ENCODE data around the gene UXT.

UXT gene

DNA sequence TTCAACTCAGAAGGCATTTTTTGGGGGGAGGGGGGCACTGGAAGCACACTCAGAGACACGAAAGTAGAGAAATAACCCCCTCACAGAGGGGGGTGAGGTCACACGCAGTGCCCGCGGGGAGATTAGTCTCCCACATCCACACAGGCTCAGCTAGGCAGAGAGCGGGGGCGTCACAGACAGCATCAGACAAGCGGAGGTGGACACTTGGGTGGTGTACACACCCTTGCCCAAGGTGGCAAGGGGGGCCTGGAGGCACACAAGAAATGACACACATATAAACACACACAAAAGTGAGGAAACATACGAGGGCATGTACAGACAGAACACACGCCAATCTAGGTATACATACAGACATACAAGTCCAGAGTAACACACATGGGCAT is 38.7 kb downstream of the UXT start:
- Histone ChIP-seq H3K4me1 (ENCODE audit: control insufficient read depth, insufficient read depth, low read length, poor library complexity, severe bottlenecking) (peaks cover 3% of the 10 kb centered on the region), H3K4me3 (ENCODE audit: insufficient read depth, low read depth, low read length, poor library complexity, severe bottlenecking) (no peak overlapping the region), H3K27ac (ENCODE audit: insufficient read depth, low read length, poor library complexity, severe bottlenecking) (no peak overlapping the region), H3K27me3 (replicated peaks; ENCODE audit: control insufficient read depth, insufficient read depth, low read length, poor library complexity, severe bottlenecking) (no peaks in the 10 kb centered on the region), H3K36me3 (ENCODE audit: control insufficient read depth, insufficient read depth, low read length) (no peaks in the 10 kb centered on the region), H3K9me3 (ENCODE audit: control insufficient read depth, low read length) (no peaks in the 10 kb centered on the region)
- no peak for DNase-seq

DNA sequence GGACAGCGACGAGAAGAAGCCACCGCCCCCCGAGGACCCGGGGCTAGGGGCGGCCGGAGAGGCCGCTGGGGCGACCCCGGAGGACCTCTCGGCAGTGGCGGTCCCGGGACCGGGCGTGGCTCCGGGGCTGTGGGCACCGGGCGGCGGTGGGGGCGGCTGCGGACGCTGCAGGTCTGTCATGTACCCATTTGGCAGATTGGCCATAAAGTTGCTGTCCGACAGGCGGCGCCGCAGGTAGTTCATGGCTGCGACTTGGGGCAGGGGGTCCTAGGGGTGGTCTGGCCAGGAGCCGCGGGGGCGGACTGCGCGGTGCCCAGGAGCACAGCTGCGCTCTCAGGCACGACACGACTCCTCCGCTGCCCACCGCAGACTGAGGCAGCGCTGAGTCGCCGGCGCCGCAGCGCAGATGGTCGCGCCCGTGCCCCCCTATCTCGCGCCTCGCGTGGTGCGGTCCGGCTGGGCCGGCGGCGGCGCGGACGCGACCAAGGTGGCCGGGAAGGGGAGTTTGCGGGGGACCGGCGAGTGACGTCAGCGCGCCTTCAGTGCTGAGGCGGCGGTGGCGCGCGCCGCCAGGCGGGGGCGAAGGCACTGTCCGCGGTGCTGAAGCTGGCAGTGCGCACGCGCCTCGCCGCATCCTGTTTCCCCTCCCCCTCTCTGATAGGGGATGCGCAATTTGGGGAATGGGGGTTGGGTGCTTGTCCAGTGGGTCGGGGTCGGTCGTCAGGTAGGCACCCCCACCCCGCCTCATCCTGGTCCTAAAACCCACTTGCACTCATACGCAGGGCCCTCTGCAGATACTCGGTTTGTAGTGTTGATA is 39.3 kb downstream of the UXT start, which contains the start of gene SYN1:
TSS of gene SYN1 (minus strand) at position 372 of the 817 bp plus-strand sequence. CDS start at position 243, 129 bp downstream.
- H3K36me3 ChIP-seq (ENCODE audit: control insufficient read depth, insufficient read depth, low read length): no peaks in the 10 kb centered on the region
- no peaks in the 10 kb centered on the region for H3K27me3 ChIP-seq (replicated peaks; ENCODE audit: control insufficient read depth, insufficient read depth, low read length, poor library complexity, severe bottlenecking)
- peaks cover 3% of the 10 kb centered on the region for H3K4me1 ChIP-seq (ENCODE audit: control insufficient read depth, insufficient read depth, low read length, poor library complexity, severe bottlenecking)
- peak; percentile 63 to 74 (median 69) for DNase-seq
- H3K4me3 ChIP-seq (ENCODE audit: insufficient read depth, low read depth, low read length, poor library complexity, severe bottlenecking): peak within 1 kb of the TSS; percentile 44
- no peaks in the 10 kb centered on the region for H3K9me3 ChIP-seq (ENCODE audit: control insufficient read depth, low read length)
- H3K27ac ChIP-seq (ENCODE audit: insufficient read depth, low read length, poor library complexity, severe bottlenecking): no peak within 1 kb of the TSS

DNA sequence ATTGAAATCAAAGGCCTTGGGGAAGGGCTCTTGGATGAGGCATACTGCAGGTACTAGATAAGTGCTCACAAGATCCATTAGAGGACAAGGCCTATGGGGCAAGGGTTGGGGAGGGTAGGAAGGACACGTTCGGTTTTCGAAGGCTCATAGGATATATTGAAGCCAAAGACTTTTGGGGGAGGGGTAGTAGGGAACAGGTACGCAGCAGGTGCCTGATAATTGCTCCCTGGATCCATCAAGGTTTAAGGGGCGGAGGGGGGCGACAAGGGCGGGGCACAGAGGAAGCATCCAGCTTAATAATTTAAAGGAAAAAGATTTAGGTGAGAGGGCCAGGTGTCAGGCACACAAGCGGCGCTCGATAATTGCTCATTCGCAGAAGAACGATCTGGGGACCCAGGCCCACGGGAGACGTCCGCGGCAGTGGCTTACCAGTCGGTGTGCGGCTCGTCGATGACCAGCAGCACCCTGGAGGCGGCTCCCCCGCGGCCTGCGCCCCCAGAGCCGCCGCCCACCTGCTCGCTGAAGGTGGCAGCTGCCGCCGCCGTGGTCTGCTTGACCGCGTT is 40.0 kb downstream of the UXT start:
- Histone ChIP-seq H3K4me1 (ENCODE audit: control insufficient read depth, insufficient read depth, low read length, poor library complexity, severe bottlenecking) (peaks cover 2% of the 10 kb centered on the region), H3K27ac (ENCODE audit: insufficient read depth, low read length, poor library complexity, severe bottlenecking) (no peak overlapping the region), H3K9me3 (ENCODE audit: control insufficient read depth, low read length) (no peaks in the 10 kb centered on the region), H3K4me3 (ENCODE audit: insufficient read depth, low read depth, low read length, poor library complexity, severe bottlenecking) (no peak overlapping the region), H3K36me3 (ENCODE audit: control insufficient read depth, insufficient read depth, low read length) (no peaks in the 10 kb centered on the region), H3K27me3 (replicated peaks; ENCODE audit: control insufficient read depth, insufficient read depth, low read length, poor library complexity, severe bottlenecking) (no peaks in the 10 kb centered on the region)
- DNase-seq: no peak

DNA sequence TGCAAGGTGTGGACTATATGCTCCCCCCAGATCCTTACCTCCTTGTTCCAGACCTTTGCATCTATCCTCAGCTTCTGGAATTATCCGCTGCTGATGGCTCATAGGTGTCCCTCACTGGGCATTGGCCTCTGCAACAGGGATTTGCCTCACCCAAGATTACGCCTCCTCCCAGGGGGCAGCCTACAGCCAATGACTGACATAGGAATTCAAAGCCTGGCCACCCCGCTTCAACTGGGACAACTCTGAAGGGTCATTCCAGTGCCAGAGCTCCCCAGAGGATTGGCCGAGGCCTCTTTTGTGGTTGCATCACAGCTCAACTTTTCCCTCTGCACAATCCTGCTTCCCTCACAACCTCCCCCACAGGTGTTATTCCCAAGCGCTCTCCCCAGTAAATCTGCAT is 44.4 kb downstream of the UXT start:
- DNase-seq: no peak
- Histone ChIP-seq H3K36me3 (ENCODE audit: control insufficient read depth, insufficient read depth, low read length) (no peaks in the 10 kb centered on the region), H3K27me3 (replicated peaks; ENCODE audit: control insufficient read depth, insufficient read depth, low read length, poor library complexity, severe bottlenecking) (no peaks in the 10 kb centered on the region), H3K9me3 (ENCODE audit: control insufficient read depth, low read length) (no peaks in the 10 kb centered on the region), H3K27ac (ENCODE audit: insufficient read depth, low read length, poor library complexity, severe bottlenecking) (no peak overlapping the region), H3K4me1 (ENCODE audit: control insufficient read depth, insufficient read depth, low read length, poor library complexity, severe bottlenecking) (no peaks in the 10 kb centered on the region), H3K4me3 (ENCODE audit: insufficient read depth, low read depth, low read length, poor library complexity, severe bottlenecking) (no peak overlapping the region)

DNA sequence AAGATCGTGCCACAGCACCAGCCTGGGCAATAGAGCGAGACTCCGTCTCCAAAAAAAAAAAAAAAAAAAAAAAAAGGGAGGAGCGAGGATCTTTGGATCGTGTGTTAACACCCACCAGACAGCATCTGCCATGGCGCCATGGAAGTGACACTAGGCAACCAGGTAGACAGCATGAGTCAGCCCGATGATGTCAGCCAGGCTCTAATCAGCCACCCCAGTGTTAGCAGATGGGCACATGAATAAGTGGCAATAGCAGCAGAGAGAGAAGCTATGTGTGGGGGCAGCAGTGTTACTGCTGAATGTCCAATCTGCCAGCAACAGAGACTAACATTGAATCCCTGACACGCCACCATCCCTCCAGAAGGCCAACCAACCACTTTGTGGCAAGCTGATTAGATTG is 45.9 kb downstream of the UXT start:
- Histone ChIP-seq H3K9me3 (ENCODE audit: control insufficient read depth, low read length) (no peaks in the 10 kb centered on the region), H3K4me1 (ENCODE audit: control insufficient read depth, insufficient read depth, low read length, poor library complexity, severe bottlenecking) (no peaks in the 10 kb centered on the region), H3K27me3 (replicated peaks; ENCODE audit: control insufficient read depth, insufficient read depth, low read length, poor library complexity, severe bottlenecking) (no peaks in the 10 kb centered on the region), H3K36me3 (ENCODE audit: control insufficient read depth, insufficient read depth, low read length) (no peaks in the 10 kb centered on the region), H3K27ac (ENCODE audit: insufficient read depth, low read length, poor library complexity, severe bottlenecking) (no peak overlapping the region), H3K4me3 (ENCODE audit: insufficient read depth, low read depth, low read length, poor library complexity, severe bottlenecking) (no peak overlapping the region)
- no peak for DNase-seq

DNA sequence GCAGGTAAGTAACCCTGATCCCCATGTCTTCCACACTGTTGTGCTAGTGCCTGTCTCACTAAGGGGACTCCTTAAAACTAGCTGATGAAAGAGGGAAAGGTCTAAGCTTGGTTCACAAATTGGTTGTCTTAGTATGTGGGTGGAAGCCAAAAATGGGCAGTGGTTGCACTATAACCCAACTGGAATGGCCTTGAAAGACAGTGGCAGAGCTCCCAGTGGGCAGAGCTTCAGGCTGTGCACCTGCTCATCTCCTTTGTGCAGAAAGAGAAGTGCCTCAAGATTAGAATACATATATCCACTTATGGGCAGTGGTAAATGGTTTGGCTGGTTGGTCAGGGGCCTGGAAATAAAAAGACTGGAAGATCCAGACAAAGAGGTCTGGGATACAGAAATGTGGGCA is 46.6 kb downstream of the UXT start:
- no peak for DNase-seq
- Histone ChIP-seq H3K36me3 (ENCODE audit: control insufficient read depth, insufficient read depth, low read length) (no peaks in the 10 kb centered on the region), H3K4me3 (ENCODE audit: insufficient read depth, low read depth, low read length, poor library complexity, severe bottlenecking) (no peak overlapping the region), H3K4me1 (ENCODE audit: control insufficient read depth, insufficient read depth, low read length, poor library complexity, severe bottlenecking) (no peaks in the 10 kb centered on the region), H3K9me3 (ENCODE audit: control insufficient read depth, low read length) (no peaks in the 10 kb centered on the region), H3K27me3 (replicated peaks; ENCODE audit: control insufficient read depth, insufficient read depth, low read length, poor library complexity, severe bottlenecking) (no peaks in the 10 kb centered on the region), H3K27ac (ENCODE audit: insufficient read depth, low read length, poor library complexity, severe bottlenecking) (no peak overlapping the region)

DNA sequence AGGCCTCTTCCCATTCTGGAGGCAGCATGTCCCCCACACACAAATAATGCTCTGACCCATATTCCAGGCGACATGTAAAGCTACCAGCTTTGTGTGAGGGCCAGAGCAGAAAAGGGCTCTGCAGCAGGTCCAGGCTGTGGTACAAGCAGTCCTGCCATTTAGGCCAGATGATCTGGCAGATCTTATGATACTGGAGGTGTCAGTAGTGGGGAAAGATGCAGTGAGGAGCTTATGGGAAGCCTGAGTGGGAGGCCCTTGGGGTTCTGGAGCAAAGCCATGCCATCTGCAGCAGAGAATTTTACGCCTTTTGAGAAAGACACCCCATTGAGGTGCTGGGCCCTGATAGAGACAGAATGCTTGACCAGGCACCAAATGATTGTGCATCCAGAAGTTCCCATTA is 47.1 kb downstream of the UXT start:
- Histone ChIP-seq H3K27ac (ENCODE audit: insufficient read depth, low read length, poor library complexity, severe bottlenecking) (no peak overlapping the region), H3K4me1 (ENCODE audit: control insufficient read depth, insufficient read depth, low read length, poor library complexity, severe bottlenecking) (no peaks in the 10 kb centered on the region), H3K9me3 (ENCODE audit: control insufficient read depth, low read length) (no peaks in the 10 kb centered on the region), H3K4me3 (ENCODE audit: insufficient read depth, low read depth, low read length, poor library complexity, severe bottlenecking) (no peak overlapping the region), H3K36me3 (ENCODE audit: control insufficient read depth, insufficient read depth, low read length) (no peaks in the 10 kb centered on the region), H3K27me3 (replicated peaks; ENCODE audit: control insufficient read depth, insufficient read depth, low read length, poor library complexity, severe bottlenecking) (no peaks in the 10 kb centered on the region)
- no peak for DNase-seq

DNA sequence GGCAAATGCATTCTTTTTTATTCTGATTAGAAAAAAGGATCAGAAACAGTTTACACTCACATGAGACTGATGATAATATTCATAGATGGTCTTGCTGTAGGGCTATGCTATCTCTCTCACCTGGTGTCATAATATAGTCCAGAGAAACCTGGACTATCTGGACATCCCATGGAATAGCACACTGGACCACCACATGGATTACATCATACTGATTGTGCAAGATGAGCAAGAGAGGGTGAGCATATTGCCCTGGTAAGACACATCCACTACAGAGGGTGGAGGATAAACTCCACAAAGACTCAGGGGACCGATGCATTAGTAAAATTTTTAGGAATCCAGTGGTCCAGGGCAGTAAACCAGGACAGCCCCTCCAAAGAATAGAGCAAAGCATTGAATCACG is 47.5 kb downstream of the UXT start:
- H3K27ac ChIP-seq (ENCODE audit: insufficient read depth, low read length, poor library complexity, severe bottlenecking): no peak overlapping the region
- H3K36me3 ChIP-seq (ENCODE audit: control insufficient read depth, insufficient read depth, low read length): no peaks in the 10 kb centered on the region
- H3K4me1 ChIP-seq (ENCODE audit: control insufficient read depth, insufficient read depth, low read length, poor library complexity, severe bottlenecking): no peaks in the 10 kb centered on the region
- H3K27me3 ChIP-seq (replicated peaks; ENCODE audit: control insufficient read depth, insufficient read depth, low read length, poor library complexity, severe bottlenecking): no peaks in the 10 kb centered on the region
- DNase-seq: no peak
- no peak overlapping the region for H3K4me3 ChIP-seq (ENCODE audit: insufficient read depth, low read depth, low read length, poor library complexity, severe bottlenecking)
- no peaks in the 10 kb centered on the region for H3K9me3 ChIP-seq (ENCODE audit: control insufficient read depth, low read length)

DNA sequence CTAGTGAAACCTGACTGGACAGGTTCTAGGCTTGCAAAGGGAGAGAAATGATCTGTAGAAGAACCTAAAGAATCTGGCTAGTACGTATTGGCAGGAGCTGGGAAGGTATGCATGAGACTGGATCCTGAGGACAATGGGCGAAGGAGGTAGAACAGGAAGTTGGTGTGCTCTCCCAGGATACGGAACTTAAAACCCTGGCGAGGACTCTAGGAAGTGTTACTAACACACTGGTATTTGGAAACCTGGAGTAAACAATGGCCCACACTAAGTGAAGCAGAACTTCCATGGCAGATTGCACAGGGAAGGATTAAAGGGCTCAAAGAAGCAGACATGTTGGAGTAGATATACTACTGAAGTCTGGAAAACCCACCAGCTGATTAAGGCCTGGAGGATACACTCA is 48.5 kb downstream of the UXT start:
- no peak overlapping the region for H3K27ac ChIP-seq (ENCODE audit: insufficient read depth, low read length, poor library complexity, severe bottlenecking)
- no peaks in the 10 kb centered on the region for H3K9me3 ChIP-seq (ENCODE audit: control insufficient read depth, low read length)
- no peaks in the 10 kb centered on the region for H3K36me3 ChIP-seq (ENCODE audit: control insufficient read depth, insufficient read depth, low read length)
- no peak overlapping the region for H3K4me3 ChIP-seq (ENCODE audit: insufficient read depth, low read depth, low read length, poor library complexity, severe bottlenecking)
- no peaks in the 10 kb centered on the region for H3K27me3 ChIP-seq (replicated peaks; ENCODE audit: control insufficient read depth, insufficient read depth, low read length, poor library complexity, severe bottlenecking)
- DNase-seq: no peak
- no peaks in the 10 kb centered on the region for H3K4me1 ChIP-seq (ENCODE audit: control insufficient read depth, insufficient read depth, low read length, poor library complexity, severe bottlenecking)

DNA sequence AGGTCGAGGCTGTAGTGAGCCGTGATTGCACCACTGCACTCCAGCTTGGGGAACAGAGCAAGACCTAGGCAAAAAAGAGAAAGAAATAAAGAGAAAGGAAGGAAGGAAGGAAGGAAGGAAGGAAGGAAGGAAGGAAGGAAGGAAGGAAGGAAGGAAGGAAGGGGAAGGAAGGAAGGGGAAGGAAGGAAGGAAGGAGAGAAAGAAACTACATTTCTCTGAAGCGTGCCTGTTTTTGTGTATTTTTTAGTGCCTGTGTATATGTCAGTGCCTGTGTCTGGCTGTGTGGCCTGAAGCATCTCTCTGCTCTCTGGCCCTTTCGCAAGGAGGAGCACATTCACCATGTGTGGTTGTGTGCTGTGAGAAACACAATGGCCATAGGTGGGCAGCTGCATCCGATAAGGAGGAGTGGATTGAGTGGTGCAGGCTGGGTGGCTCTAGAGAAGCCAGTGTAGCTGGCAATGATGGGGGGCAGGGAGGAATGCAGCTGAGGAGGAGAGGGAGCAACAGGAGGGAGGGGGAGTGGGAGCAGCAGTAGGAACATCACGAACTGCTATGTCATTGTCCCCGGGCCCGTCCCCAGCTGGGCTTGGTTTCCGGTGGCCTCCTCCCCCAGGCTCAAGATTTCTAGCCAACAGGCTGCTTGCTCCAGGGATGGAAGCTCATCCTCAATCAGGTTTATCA is 50.7 kb downstream of the UXT start:
- Histone ChIP-seq H3K4me3 (ENCODE audit: insufficient read depth, low read depth, low read length, poor library complexity, severe bottlenecking) (no peak overlapping the region), H3K27ac (ENCODE audit: insufficient read depth, low read length, poor library complexity, severe bottlenecking) (no peak overlapping the region)

More for the DNA sequence above, 50.7 kb downstream of the UXT start:
- no peaks in the 10 kb centered on the region for H3K9me3 ChIP-seq (ENCODE audit: control insufficient read depth, low read length)
- no peaks in the 10 kb centered on the region for H3K4me1 ChIP-seq (ENCODE audit: control insufficient read depth, insufficient read depth, low read length, poor library complexity, severe bottlenecking)
- H3K27me3 ChIP-seq (replicated peaks; ENCODE audit: control insufficient read depth, insufficient read depth, low read length, poor library complexity, severe bottlenecking): no peaks in the 10 kb centered on the region
- no peak for DNase-seq
- H3K36me3 ChIP-seq (ENCODE audit: control insufficient read depth, insufficient read depth, low read length): no peaks in the 10 kb centered on the region

All from effector memory CD4-positive, alpha-beta T cell (primary cell).